SK-N-SH (cell line): ENCODE measurements around the gene DUOXA2. TPM values are rescaled to one million over a fixed set of nuclear protein-coding genes. Genes with fewer than 3 reads are reported as not detected.

Experiments used
- CTCF ChIA-PET: fragments of 300-600, 350-600 bp; formaldehyde crosslinking; extraction: SDS; loops from one replicate; lab custom pipeline; 2021; lab: Yijun Ruan, JAX
- POLR2A ChIA-PET: fragments of 350-600 bp; sonication (Branson Sonifier 250); formaldehyde crosslinking; extraction: SDS; loops from one replicate; lab custom pipeline; 2020; ENCODE audit warnings: antibody characterized with exemption, inconsistent platforms; lab: Yijun Ruan, JAX
- DNase-seq: peaks from one replicate; pipeline ENCODE4 v3.0.0; 2012
- H2AFZ ChIP-seq: fragments of 200-600 bp; sonication (generic); 2 replicates; pipeline ENCODE4 v1.8.1; 2016; ENCODE audit warnings: antibody characterized with exemption, mild to moderate bottlenecking, low read depth
- H3F3A ChIP-seq: fragments of 200-600 bp; sonication (generic); replicated peaks from 2 replicates; pipeline ENCODE3; 2016; ENCODE audit warnings: antibody characterized with exemption, mild to moderate bottlenecking; ENCODE audit not compliant: insufficient read depth
- H3K27ac ChIP-seq, 2 experiments: fragments of 200-500 bp in 1 of 2; fragments of 200-600 bp in 1 of 2; sonication (Bioruptor generic) in 1 of 2; sonication (generic), shearing (Covaris generic) in 1 of 2; 2 replicates each; pipeline versions ENCODE4 v1.5.1 to v1.6.1; 2014 to 2016; ENCODE audit warnings: low read depth in 2 of 2, inconsistent platforms in 1 of 2, low read length in 1 of 2, mild to moderate bottlenecking in 1 of 2, mixed read lengths in 1 of 2
- H3K27me3 ChIP-seq: fragments of 200-600 bp; sonication (generic), shearing (Covaris generic); 2 replicates; pipeline ENCODE4 v1.6.1; 2016; ENCODE audit warnings: mixed run types; ENCODE audit not compliant: insufficient read depth
- H3K36me3 ChIP-seq, 2 experiments: fragments of 200-500 bp in 1 of 2; fragments of 200-600 bp in 1 of 2; sonication (Bioruptor generic) in 1 of 2; sonication (generic) in 1 of 2; replicated peaks in 1 of 2; 2 replicates each; pipeline versions ENCODE3 to v1.5.1; 2014 to 2016; ENCODE audit warnings: low read length in 1 of 2, mild to moderate bottlenecking in 1 of 2; ENCODE audit not compliant: insufficient read depth in 2 of 2, control insufficient read depth in 1 of 2
- H3K4me1 ChIP-seq, 2 experiments: fragments of 200-500 bp in 1 of 2; fragments of 200-600 bp in 1 of 2; sonication (Bioruptor generic) in 1 of 2; sonication (generic), shearing (Covaris generic) in 1 of 2; 2 replicates each; pipeline versions ENCODE4 v1.5.1 to v1.6.1; 2014 to 2016; ENCODE audit warnings: low read depth in 1 of 2, low read length in 1 of 2, mixed run types in 1 of 2; ENCODE audit not compliant: insufficient read depth in 2 of 2, control insufficient read depth in 1 of 2
- H3K4me2 ChIP-seq: fragments of 200-600 bp; sonication (generic), shearing (Covaris generic); 2 replicates; pipeline ENCODE4 v1.6.1; 2017; ENCODE audit warnings: mixed run types
- H3K4me3 ChIP-seq, 2 experiments: fragments of 200-500 bp in 1 of 2; fragments of 200-600 bp in 1 of 2; sonication (Bioruptor generic) in 1 of 2; sonication (generic), shearing (Covaris generic) in 1 of 2; 2 replicates each; pipeline versions ENCODE4 v1.5.1 to v1.8.1; 2014 to 2016; ENCODE audit warnings: low read depth in 2 of 2, inconsistent platforms in 1 of 2, low read length in 1 of 2, mild to moderate bottlenecking in 1 of 2, mixed read lengths in 1 of 2, moderate library complexity in 1 of 2
- H3K79me2 ChIP-seq: fragments of 200-600 bp; sonication (generic); 2 replicates; pipeline ENCODE4 v1.8.1; 2017; ENCODE audit warnings: mild to moderate bottlenecking; ENCODE audit not compliant: insufficient read depth
- H3K9ac ChIP-seq: fragments of 200-600 bp; sonication (generic); 2 replicates; pipeline ENCODE4 v1.6.1; 2017; ENCODE audit warnings: mixed run types
- H3K9me2 ChIP-seq: fragments of 200-600 bp; sonication (generic); 2 replicates; pipeline ENCODE4 v1.6.1; 2017; ENCODE audit warnings: mixed run types
- H3K9me3 ChIP-seq: fragments of 200-600 bp; sonication (generic); 2 replicates; pipeline ENCODE4 v1.6.1; 2017; ENCODE audit warnings: mixed run types, mild to moderate bottlenecking, moderate library complexity
- H4K20me1 ChIP-seq: fragments of 200-600 bp; sonication (generic); 2 replicates; pipeline ENCODE4 v1.6.1; 2017; ENCODE audit warnings: mild to moderate bottlenecking, mixed run types; ENCODE audit not compliant: insufficient read depth
- EP300 ChIP-seq, 2 experiments: IDR thresholded peaks; 2 replicates each; pipeline versions ENCODE4 v1.4.0 to v1.6.1; 2012; ENCODE audit warnings: borderline replicate concordance in 1 of 2, low read depth in 1 of 2, low read length in 1 of 2
- EZH2phosphoT487 ChIP-seq: fragments of 200-600 bp; sonication (generic); IDR thresholded peaks from 2 replicates; pipeline ENCODE4 v1.6.1; 2017; ENCODE audit warnings: low read depth, mixed run types, mild to moderate bottlenecking, antibody characterized with exemption, moderate library complexity, borderline replicate concordance
- FOSL2 ChIP-seq: IDR thresholded peaks from 2 replicates; pipeline ENCODE4 v1.4.0; 2012; ENCODE audit warnings: low read depth, mild to moderate bottlenecking, moderate library complexity, borderline replicate concordance
- FOXM1 ChIP-seq: IDR thresholded peaks from 2 replicates; pipeline ENCODE4 v1.4.0; 2012; ENCODE audit warnings: low read depth, mild to moderate bottlenecking
- IRF3 ChIP-seq: fragments of 150-350 bp; IDR thresholded peaks from 2 replicates; pipeline ENCODE4 v1.6.1; 2016; ENCODE audit warnings: mild to moderate bottlenecking, low read depth, low read length
- JUND ChIP-seq: IDR thresholded peaks from 2 replicates; pipeline ENCODE4 v1.4.0; 2012
- MAX ChIP-seq: IDR thresholded peaks from 2 replicates; pipeline ENCODE4 v1.4.0; 2012; ENCODE audit warnings: low read depth
- MEF2A ChIP-seq: IDR thresholded peaks from 2 replicates; pipeline ENCODE4 v1.4.0; 2012; ENCODE audit warnings: low read depth, borderline replicate concordance
- MXI1 ChIP-seq: IDR thresholded peaks from 2 replicates; pipeline ENCODE4 v1.6.1; 2012; ENCODE audit warnings: mild to moderate bottlenecking, low read depth, low read length, improper control_type of control experiment
- RAD21 ChIP-seq: IDR thresholded peaks from 2 replicates; pipeline ENCODE4 v1.6.1; 2012; ENCODE audit warnings: mild to moderate bottlenecking, low read length
- RCOR1 ChIP-seq: fragments of 150-350 bp; IDR thresholded peaks from 2 replicates; pipeline ENCODE4 v1.6.1; 2017; ENCODE audit warnings: antibody characterized with exemption, low read length
- RXRA ChIP-seq: IDR thresholded peaks from 2 replicates; pipeline ENCODE4 v1.4.0; 2012; ENCODE audit warnings: low read depth, mild to moderate bottlenecking, borderline replicate concordance
- SIN3A ChIP-seq: IDR thresholded peaks from 2 replicates; pipeline ENCODE4 v1.6.1; 2012; ENCODE audit warnings: low read depth, mild to moderate bottlenecking, low read length, moderate library complexity, borderline replicate concordance
- SMC3 ChIP-seq: IDR thresholded peaks from 2 replicates; pipeline ENCODE4 v1.6.1; 2012; ENCODE audit warnings: low read depth, low read length, improper control_type of control experiment
- TAF1 ChIP-seq: IDR thresholded peaks from 2 replicates; pipeline ENCODE4 v1.6.1; 2012; ENCODE audit warnings: low read depth, mild to moderate bottlenecking, low read length, moderate library complexity, borderline replicate concordance
- TCF12 ChIP-seq: IDR thresholded peaks from 2 replicates; pipeline ENCODE4 v1.4.0; 2012
- YY1 ChIP-seq: IDR thresholded peaks from 2 replicates; pipeline ENCODE4 v1.4.0; 2012; ENCODE audit warnings: low read depth, mild to moderate bottlenecking
- WGBS: methylation state at CpG from one replicate; pipeline ENCODE4 v1.1.6; 2017; ENCODE audit warnings: low lambda C conversion rate; 5-methylcytosine and 5-hydroxymethylcytosine counted together
- polyA plus RNA-seq, 3 experiments: library from polyadenylated mRNA; depleted of rRNA; stranded (reverse); fragments of >200 nt; gene quantifications; 2 replicates each; pipeline ENCODE4 v1.2.3, GENCODE V29; 2012
- TF ChIP-seq, protein P1 (sequence below): IDR thresholded peaks from 2 replicates; pipeline ENCODE4 v1.4.0; 2012; ENCODE audit warnings: low read depth, borderline replicate concordance
- TF ChIP-seq, protein P2 (sequence below): fragments of 150-350 bp; IDR thresholded peaks from 2 replicates; pipeline ENCODE4 v1.6.1; 2017; ENCODE audit warnings: antibody characterized with exemption, low read length, low read depth, borderline replicate concordance

The DUOXA2 gene
- polyA plus RNA-seq, 1 of the 3 experiments (the other 2 are of a cell fraction) = not detected

DNA sequence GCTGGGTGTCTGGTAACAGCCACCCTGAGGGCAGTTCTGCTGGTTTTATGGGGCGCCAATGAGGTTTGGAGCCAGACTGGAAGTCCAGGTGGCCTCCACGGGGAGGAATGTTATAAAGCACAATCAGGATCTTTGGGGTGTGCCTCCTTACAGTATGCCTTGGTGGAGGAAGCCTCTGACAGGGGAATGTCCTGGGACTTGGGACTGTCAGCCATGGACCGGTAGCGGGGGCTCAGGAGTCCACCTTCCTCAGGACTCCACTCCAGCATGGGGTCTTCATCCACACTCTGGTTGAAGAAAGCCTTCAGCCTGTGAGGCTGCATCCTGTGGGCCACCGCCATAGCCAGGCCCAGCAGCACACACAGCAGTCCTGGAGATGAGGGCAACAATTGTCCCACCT is 4.9 kb downstream of the DUOXA2 start:
- H3K79me2 ChIP-seq = no peaks in the 10 kb centered on the region
- ChIA-PET POLR2A (no interaction called here), CTCF (interaction anchor here (0.7 to 2.2 kb wide), 30 partner anchors 8 to 266 kb away, joined by 3 to 52 read pairs (median 8); partner anchors contain the start of genes DUOX1, DUOXA1 and TERB2)
- H3K9ac ChIP-seq = no peak overlapping the region
- DNase-seq = no peak
- H3K36me3 ChIP-seq = no peaks in the 10 kb centered on the region
- WGBS = 80% methylated on average over 3 of the region's 5 CpGs
- H3K4me1 ChIP-seq = peaks cover 6 to 14% of the 10 kb centered on the region in 2 experiments; a peak in 3 of 4 replicates
- H3K27ac ChIP-seq = no peak overlapping the region
- TF ChIP-seq FOXM1 = no peak
- no peak for TF ChIP-seq RCOR1
- no peak for TF ChIP-seq RAD21
- no peak for TF ChIP-seq FOSL2
- no peaks in the 10 kb centered on the region for H3F3A ChIP-seq
- no peaks in the 10 kb centered on the region for H4K20me1 ChIP-seq
- H3K9me2 ChIP-seq = no peaks in the 10 kb centered on the region
- no peaks in the 10 kb centered on the region for H3K9me3 ChIP-seq
- H3K27me3 ChIP-seq = peaks cover 16% of the 10 kb centered on the region
- H3K4me3 ChIP-seq = no peak overlapping the region
- H2AFZ ChIP-seq = no peak overlapping the region
- no peak overlapping the region for H3K4me2 ChIP-seq

DNA sequence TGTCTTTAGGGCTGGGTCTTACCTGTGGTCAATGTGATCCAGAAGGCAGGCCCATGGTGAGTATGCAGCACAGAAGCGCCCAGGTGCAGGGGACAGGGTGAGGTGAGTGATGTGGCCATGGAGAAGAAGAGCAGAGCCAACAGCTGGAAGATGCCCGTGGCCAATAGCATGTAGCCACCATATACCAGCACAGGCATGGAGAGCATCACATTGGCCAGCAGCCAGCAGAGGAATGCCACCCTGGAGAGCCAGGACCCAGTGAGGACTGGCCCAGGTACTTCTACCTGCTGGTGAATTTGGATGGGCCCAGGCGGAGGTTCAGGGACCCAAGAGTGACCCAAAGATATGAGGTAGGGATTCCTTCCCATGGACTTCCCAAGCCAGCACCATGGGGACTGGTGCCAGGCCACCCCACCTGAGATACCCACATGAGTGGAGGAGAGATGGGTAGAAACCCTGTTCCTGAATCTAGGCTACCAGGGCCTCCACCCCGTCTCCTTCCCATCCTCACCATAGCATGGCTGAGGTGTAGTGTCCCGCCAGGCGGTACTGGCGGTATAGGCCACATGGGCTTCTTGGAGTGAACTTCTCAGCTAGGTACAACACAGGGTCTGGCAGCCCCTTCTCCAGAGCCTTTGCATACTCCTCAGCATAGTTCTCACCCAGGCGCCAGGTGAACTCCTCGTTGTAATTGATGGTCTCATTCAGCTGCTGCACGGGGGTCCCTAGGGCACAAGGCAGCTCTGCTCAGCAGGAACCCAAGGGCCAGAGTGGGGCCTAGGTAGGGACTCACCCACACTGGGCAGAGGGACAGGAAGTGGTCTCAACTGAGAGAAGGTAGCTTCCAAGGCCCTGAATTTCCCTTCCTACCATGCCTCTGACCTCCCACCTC is 6.2 kb downstream of the DUOXA2 start:
- Histone ChIP-seq H3K4me2 (no peak overlapping the region), H3K9me2 (no peaks in the 10 kb centered on the region), H2AFZ (no peak overlapping the region), H3K4me3 (no peak overlapping the region), H3K4me1 (peaks cover 6 to 8% of the 10 kb centered on the region in 2 experiments; a peak in 3 of 4 replicates), H3K79me2 (no peaks in the 10 kb centered on the region), H3F3A (no peaks in the 10 kb centered on the region), H3K36me3 (no peaks in the 10 kb centered on the region), H4K20me1 (no peaks in the 10 kb centered on the region), H3K27me3 (peaks cover 13% of the 10 kb centered on the region), H3K9me3 (no peaks in the 10 kb centered on the region), H3K27ac (no peak overlapping the region), H3K9ac (no peak overlapping the region)
- ChIA-PET POLR2A (interaction anchor here (0.6 kb wide), 1 partner anchor 16 kb away, joined by 3 read pairs; no protein-coding TSS in a partner anchor), CTCF (interaction anchor here (0.6 to 1.6 kb wide), 7 partner anchors 8 to 152 kb away, joined by 3 to 5 read pairs (median 3); no protein-coding TSS in a partner anchor)
- no peak for DNase-seq
- TF ChIP-seq MXI1 = no peak
- no peak for TF ChIP-seq TAF1
- TF ChIP-seq MEF2A = no peak
- TF ChIP-seq RCOR1 = no peak
- TF ChIP-seq TCF12 = no peak
- TF ChIP-seq EP300 (IDR thresholded peaks at IDR 0.05; ENCODE audit: borderline replicate concordance in 1 of 2, low read depth in 1 of 2, low read length in 1 of 2) = no peak
- no peak for TF ChIP-seq EZH2phosphoT487
- no peak for TF ChIP-seq FOXM1
- TF ChIP-seq JUND = no peak
- no peak for TF ChIP-seq IRF3
- TF ChIP-seq YY1 = no peak
- TF ChIP-seq MAX = no peak
- TF ChIP-seq SIN3A = no peak
- TF ChIP-seq, protein P1, sequence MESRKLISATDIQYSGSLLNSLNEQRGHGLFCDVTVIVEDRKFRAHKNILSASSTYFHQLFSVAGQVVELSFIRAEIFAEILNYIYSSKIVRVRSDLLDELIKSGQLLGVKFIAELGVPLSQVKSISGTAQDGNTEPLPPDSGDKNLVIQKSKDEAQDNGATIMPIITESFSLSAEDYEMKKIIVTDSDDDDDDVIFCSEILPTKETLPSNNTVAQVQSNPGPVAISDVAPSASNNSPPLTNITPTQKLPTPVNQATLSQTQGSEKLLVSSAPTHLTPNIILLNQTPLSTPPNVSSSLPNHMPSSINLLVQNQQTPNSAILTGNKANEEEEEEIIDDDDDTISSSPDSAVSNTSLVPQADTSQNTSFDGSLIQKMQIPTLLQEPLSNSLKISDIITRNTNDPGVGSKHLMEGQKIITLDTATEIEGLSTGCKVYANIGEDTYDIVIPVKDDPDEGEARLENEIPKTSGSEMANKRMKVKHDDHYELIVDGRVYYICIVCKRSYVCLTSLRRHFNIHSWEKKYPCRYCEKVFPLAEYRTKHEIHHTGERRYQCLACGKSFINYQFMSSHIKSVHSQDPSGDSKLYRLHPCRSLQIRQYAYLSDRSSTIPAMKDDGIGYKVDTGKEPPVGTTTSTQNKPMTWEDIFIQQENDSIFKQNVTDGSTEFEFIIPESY = no peak
- TF ChIP-seq, protein P2, sequence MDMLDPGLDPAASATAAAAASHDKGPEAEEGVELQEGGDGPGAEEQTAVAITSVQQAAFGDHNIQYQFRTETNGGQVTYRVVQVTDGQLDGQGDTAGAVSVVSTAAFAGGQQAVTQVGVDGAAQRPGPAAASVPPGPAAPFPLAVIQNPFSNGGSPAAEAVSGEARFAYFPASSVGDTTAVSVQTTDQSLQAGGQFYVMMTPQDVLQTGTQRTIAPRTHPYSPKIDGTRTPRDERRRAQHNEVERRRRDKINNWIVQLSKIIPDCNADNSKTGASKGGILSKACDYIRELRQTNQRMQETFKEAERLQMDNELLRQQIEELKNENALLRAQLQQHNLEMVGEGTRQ = no peak
- no peak for TF ChIP-seq SMC3
- no peak for TF ChIP-seq RXRA
- WGBS = 83% methylated on average over 8 of the region's 10 CpGs
